Skin of body (tissue), 3 donors: ENCODE measurements around the gene GIPR. TPM values are rescaled to one million over a fixed set of nuclear protein-coding genes. Genes with fewer than 3 reads are reported as not detected.

ENCODE experiments used
- DNase-seq: peaks from one replicate; lab custom pipeline; 2025; lab: John Stamatoyannopoulos, UW
- small RNA-seq: library from RNA; depleted of rRNA; stranded (forward); fragments of <200 nt; gene quantifications from one replicate; pipeline ENCODE3, GENCODE V24; 2014; ENCODE audit warnings: low replicate concordance
- total RNA-seq: library from RNA; depleted of rRNA; stranded (reverse); fragments of >200 nt; gene quantifications from one replicate; pipeline ENCODE4 v1.2.3, GENCODE V29; 2014

GIPR gene
- total RNA-seq, 1 donor from 2014 or later, result 25.7 TPM

DNA sequence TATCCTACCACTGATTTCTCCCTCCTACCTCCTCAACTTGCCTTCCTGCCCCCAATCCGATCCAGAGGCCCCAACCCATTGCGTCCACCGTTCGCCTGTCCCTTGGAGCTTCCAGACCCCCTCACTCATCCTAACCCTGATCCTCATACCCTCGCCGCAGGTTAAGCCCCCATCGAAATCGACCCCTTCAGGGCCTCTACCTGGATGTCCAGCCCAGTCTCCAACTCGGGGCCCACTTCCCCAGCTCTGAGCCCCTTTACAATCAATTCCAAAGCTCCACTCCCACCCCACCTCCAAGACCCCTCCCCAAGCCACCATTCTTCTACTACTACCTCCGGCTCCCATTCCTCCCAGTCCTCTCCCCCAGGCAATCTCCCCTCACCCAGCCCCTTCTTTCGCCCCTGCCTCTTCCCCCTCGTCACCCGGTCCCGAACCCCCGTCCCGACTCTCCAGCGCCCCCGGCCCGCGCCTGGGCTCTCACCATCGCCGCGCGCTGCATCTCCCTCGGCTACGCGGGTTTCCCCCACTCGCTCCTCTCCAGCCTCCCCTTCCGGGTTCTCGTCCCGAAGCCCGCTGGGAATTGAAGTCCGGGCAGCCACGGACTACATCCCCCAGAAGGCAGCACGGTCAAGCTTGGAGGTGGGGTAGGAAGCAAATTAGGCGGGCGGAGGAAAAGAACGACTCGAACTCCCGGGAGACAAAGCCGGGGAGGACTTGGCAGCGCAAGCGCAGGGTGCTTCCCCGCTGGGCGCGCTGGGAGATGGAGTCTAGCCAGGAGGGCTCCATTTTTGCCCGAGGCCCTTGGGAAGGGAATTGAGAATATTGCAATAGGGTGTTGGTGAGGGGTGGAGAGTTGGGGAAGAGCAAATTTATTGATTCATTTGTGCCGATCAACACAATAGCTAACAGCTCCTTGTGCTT, 62.6 kb downstream of the GIPR start, which contains the start of gene FBXO46:
TSS of gene FBXO46 (minus strand) at position 529 of the 921 bp plus-strand sequence. CDS start 17,401 bp downstream, outside the sequence.
- peak; percentile 96 for DNase-seq

Small RNA genes lying within 50 kb of the gene (small RNA-seq; reads per million reads assigned to genes)
- gene MIR642A, result 0.54 reads per million, percentile 64 among the genes with 10 or more reads in this experiment
- gene RN7SL836P, result not detected

Other genes with a start within 250 kb of the GIPR start
- 60.3 TPM for gene ERCC1, start 244.3 kb upstream of the GIPR start, total RNA-seq
- gene FOSB, start 200.2 kb upstream of the GIPR start, total RNA-seq, result 21.2 TPM
- gene RTN2, start 171.2 kb upstream of the GIPR start, total RNA-seq, result 8.1 TPM
- gene PPM1N, start 169.8 kb upstream of the GIPR start, total RNA-seq, result 1.7 TPM
- gene VASP, start 160.7 kb upstream of the GIPR start, total RNA-seq, result 35.5 TPM
- gene OPA3, start 83.4 kb upstream of the GIPR start, total RNA-seq, result 2.6 TPM
- 0.20 TPM for gene GPR4, start 66.0 kb upstream of the GIPR start, total RNA-seq
- 20.1 TPM for gene EML2, start 28.8 kb upstream of the GIPR start, total RNA-seq
- 186 TPM for gene SNRPD2, start 23.7 kb downstream of the GIPR start, total RNA-seq
- 3.4 TPM for gene QPCTL, start 24.4 kb downstream of the GIPR start, total RNA-seq
- gene FBXO46, start 62.7 kb downstream of the GIPR start, total RNA-seq, result 5.6 TPM
- not detected for gene MEIOSIN, start 65.2 kb downstream of the GIPR start, total RNA-seq
- 6.9 TPM for gene SIX5, start 101.0 kb downstream of the GIPR start, total RNA-seq
- gene DMPK, start 114.3 kb downstream of the GIPR start, total RNA-seq, result 29.0 TPM
- gene DMWD, start 124.6 kb downstream of the GIPR start, total RNA-seq, result 21.2 TPM
- gene RSPH6A, start 147.1 kb downstream of the GIPR start, total RNA-seq, result not detected
- gene SYMPK, start 194.9 kb downstream of the GIPR start, total RNA-seq, result 31.9 TPM
- gene FOXA3, start 196.1 kb downstream of the GIPR start, total RNA-seq, result not detected
- gene IRF2BP1, start 217.9 kb downstream of the GIPR start, total RNA-seq, result 14.5 TPM
- 1.1 TPM for gene MYPOP, start 234.4 kb downstream of the GIPR start, total RNA-seq
- not detected for gene NANOS2, start 246.6 kb downstream of the GIPR start, total RNA-seq